Trophoblast cell (in vitro differentiated cells and primary cell): ENCODE results near the gene CHMP4B.

ENCODE experiments used
- DNase-seq, 2 donors: peaks; one replicate each; pipeline ENCODE4 v3.0.0-alpha.2; 2016
- H2AFZ ChIP-seq: 2 replicates; pipeline ENCODE4 v1.6.1; 2013; ENCODE audit warnings: low read length, moderate library complexity, mild to moderate bottlenecking; ENCODE audit not compliant: insufficient read depth, poor library complexity
- H2AK5ac ChIP-seq: 2 replicates; pipeline ENCODE4 v1.6.1; 2013; ENCODE audit warnings: mild to moderate bottlenecking, low read length
- H2BK120ac ChIP-seq: 2 replicates; pipeline ENCODE4 v1.6.1; 2013; ENCODE audit warnings: low read length, mild to moderate bottlenecking, moderate library complexity; ENCODE audit not compliant: insufficient read depth, poor library complexity
- H2BK12ac ChIP-seq: 2 replicates; pipeline ENCODE4 v1.6.1; 2013; ENCODE audit warnings: mild to moderate bottlenecking, low read length, moderate library complexity
- H2BK5ac ChIP-seq: 2 replicates; pipeline ENCODE4 v1.6.1; 2013; ENCODE audit warnings: low read length, low read depth, moderate library complexity, mild to moderate bottlenecking; ENCODE audit not compliant: poor library complexity
- H3K14ac ChIP-seq: 2 replicates; pipeline ENCODE4 v1.6.1; 2013; ENCODE audit warnings: mild to moderate bottlenecking, low read length
- H3K18ac ChIP-seq: 2 replicates; pipeline ENCODE4 v1.6.1; 2013; ENCODE audit warnings: mild to moderate bottlenecking, low read length
- H3K23ac ChIP-seq: 2 replicates; pipeline ENCODE4 v1.6.1; 2013; ENCODE audit warnings: low read length
- H3K27ac ChIP-seq: 2 replicates; pipeline ENCODE4 v1.5.1; 2013; ENCODE audit warnings: low read depth, mild to moderate bottlenecking, inconsistent platforms, low read length, moderate library complexity
- H3K27me3 ChIP-seq: 2 replicates; pipeline ENCODE4 v1.6.1; 2013; ENCODE audit warnings: inconsistent platforms, mild to moderate bottlenecking, low read length, moderate library complexity; ENCODE audit not compliant: insufficient read depth
- H3K36me3 ChIP-seq, 2 experiments: 1 replicate in 1 of 2; 2 replicates in 1 of 2; pipeline ENCODE4 v1.6.1; 2013; ENCODE audit warnings: low read length in 2 of 2, mild to moderate bottlenecking in 2 of 2, moderate library complexity in 1 of 2; ENCODE audit not compliant: insufficient read depth in 2 of 2, control insufficient read depth in 1 of 2
- H3K4ac ChIP-seq: 2 replicates; pipeline ENCODE4 v1.6.1; 2013; ENCODE audit warnings: low read depth, mild to moderate bottlenecking, low read length, moderate library complexity
- H3K4me1 ChIP-seq, 2 experiments: 1 replicate in 1 of 2; 2 replicates in 1 of 2; pipeline ENCODE4 v1.6.1; 2013; ENCODE audit warnings: low read length in 2 of 2, mild to moderate bottlenecking in 2 of 2, moderate library complexity in 1 of 2; ENCODE audit not compliant: insufficient read depth in 2 of 2, control insufficient read depth in 1 of 2
- H3K4me2 ChIP-seq: 2 replicates; pipeline ENCODE4 v1.6.1; 2013; ENCODE audit warnings: inconsistent platforms, mild to moderate bottlenecking, low read length, moderate library complexity
- H3K4me3 ChIP-seq: 2 replicates; pipeline ENCODE4 v1.5.1; 2013; ENCODE audit warnings: mild to moderate bottlenecking, low read depth, low read length, inconsistent platforms
- H3K79me1 ChIP-seq: one replicate; pipeline ENCODE4 v1.6.1; 2013; ENCODE audit warnings: low read length
- H3K79me2 ChIP-seq: 2 replicates; pipeline ENCODE4 v1.6.1; 2013; ENCODE audit warnings: low read length, mild to moderate bottlenecking; ENCODE audit not compliant: control insufficient read depth, insufficient read depth, poor library complexity
- H3K9ac ChIP-seq: 2 replicates; pipeline ENCODE4 v1.6.1; 2013; ENCODE audit warnings: mild to moderate bottlenecking, low read length
- H3K9me3 ChIP-seq: 2 replicates; pipeline ENCODE4 v1.6.1; 2013; ENCODE audit warnings: low read depth, mild to moderate bottlenecking, control low read depth, inconsistent platforms, low read length; ENCODE audit not compliant: insufficient read depth
- H4K12ac ChIP-seq: 2 replicates; pipeline ENCODE4 v1.6.1; 2013; ENCODE audit warnings: low read depth, mild to moderate bottlenecking, low read length, moderate library complexity
- H4K8ac ChIP-seq: 2 replicates; pipeline ENCODE4 v1.6.1; 2013; ENCODE audit warnings: low read depth, mild to moderate bottlenecking, low read length, moderate library complexity
- H4K91ac ChIP-seq: one replicate; pipeline ENCODE4 v1.6.1; 2013; ENCODE audit warnings: low read depth, mild to moderate bottlenecking, low read length, moderate library complexity
- WGBS: extraction: QIAGEN DNeasy Blood & Tissue Kit; methylation state at CpG from one replicate; pipeline ENCODE4 v1.1.7; 2013; ENCODE audit warnings: missing lambda C conversion rate; ENCODE audit not compliant: insufficient read length, insufficient coverage; ENCODE audit errors: extremely low coverage; 5-methylcytosine and 5-hydroxymethylcytosine counted together

Gene CHMP4B

DNA sequence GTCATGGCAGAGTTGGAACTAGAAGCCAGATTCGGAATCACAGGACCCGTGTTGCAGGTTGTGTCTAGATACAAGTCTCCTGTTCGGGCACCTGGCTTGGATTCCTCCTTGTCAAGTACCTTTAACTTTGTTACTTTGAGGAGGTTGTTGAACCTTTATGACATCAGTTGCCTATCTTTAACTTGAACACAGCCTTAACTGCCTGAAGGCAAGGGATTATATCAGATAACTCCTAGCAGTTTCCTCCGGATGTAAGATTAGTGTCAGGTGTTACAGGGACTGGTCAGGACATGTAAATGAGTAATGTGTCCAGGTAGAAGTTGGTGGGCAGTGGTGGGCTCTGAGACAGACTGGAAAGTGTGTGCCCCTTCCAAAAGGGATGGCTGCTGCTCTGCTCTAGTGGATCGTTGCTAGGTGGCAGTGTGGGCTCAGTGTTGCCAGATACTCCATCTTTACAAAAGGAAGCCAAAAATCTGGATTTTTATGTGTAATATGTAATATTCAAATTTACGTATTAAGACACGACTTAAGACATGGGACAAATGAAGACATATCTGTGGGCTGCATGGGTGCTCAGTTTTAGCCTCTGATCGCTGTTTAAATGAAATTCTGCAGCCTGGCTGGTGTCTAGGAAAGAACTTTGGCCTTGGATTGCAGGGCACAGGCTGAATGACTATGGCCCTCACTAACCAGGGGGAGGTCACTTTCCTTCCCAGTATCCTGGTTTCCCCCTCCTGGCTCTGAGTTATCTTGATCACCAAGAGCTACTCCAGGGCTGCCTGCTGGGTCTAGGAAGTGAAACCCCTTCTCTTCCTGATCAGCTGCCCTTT lies 27.1 kb downstream of the CHMP4B start:
- H3K9me3 ChIP-seq = no peaks in the 10 kb centered on the region
- no peak overlapping the region for H4K12ac ChIP-seq
- WGBS = no CpG with 5 or more reads among the region's 8 CpGs
- no peak overlapping the region for H2AFZ ChIP-seq
- peak overlapping the region; percentile 18 for H2BK12ac ChIP-seq
- H4K8ac ChIP-seq = peak overlapping the region; percentile 22
- H3K27me3 ChIP-seq = no peaks in the 10 kb centered on the region
- H2BK120ac ChIP-seq = peak overlapping the region; percentile 15
- no peak overlapping the region for H3K4me3 ChIP-seq
- no peak overlapping the region for H2BK5ac ChIP-seq
- H3K4me1 ChIP-seq = peaks cover 18 to 27% of the 10 kb centered on the region in 2 experiments
- H3K79me1 ChIP-seq = peaks cover 5% of the 10 kb centered on the region
- H2AK5ac ChIP-seq = no peak overlapping the region
- no peak overlapping the region for H3K23ac ChIP-seq
- H3K36me3 ChIP-seq = peaks cover 0 to 6% of the 10 kb centered on the region in 2 experiments
- H3K4ac ChIP-seq = peak overlapping the region; percentile 61
- peaks cover 11% of the 10 kb centered on the region for H3K79me2 ChIP-seq
- peak overlapping the region; percentile 78 for H3K18ac ChIP-seq
- H4K91ac ChIP-seq = peak overlapping the region; percentile 39
- H3K27ac ChIP-seq = no peak overlapping the region
- H3K9ac ChIP-seq = no peak overlapping the region
- H3K4me2 ChIP-seq = no peak overlapping the region
- DNase-seq = peak; percentile 38 to 59
- peak overlapping the region; percentile 24 for H3K14ac ChIP-seq

DNA sequence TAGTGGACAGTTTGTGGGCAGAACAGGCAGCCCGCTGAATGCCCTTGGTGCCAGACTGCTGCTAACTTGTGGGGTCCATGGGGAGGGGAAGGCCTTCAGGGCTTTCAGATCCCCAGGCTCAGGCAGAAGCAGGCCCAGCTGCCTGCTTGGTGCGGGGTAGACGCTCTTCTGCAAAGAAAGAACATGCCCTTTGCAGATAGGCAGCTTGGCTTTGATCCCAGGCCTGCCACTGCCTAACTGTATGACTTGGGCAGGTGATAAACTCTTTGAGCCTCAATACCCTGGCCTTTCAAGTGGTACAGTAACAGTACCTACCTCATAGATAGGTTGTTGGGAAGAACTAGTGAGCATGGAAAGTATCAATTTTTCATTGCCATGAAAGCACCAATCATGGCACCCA lies 28.4 kb downstream of the CHMP4B start:
- DNase-seq = no peak
- WGBS = no CpG with 5 or more reads among the region's 3 CpGs

DNA sequence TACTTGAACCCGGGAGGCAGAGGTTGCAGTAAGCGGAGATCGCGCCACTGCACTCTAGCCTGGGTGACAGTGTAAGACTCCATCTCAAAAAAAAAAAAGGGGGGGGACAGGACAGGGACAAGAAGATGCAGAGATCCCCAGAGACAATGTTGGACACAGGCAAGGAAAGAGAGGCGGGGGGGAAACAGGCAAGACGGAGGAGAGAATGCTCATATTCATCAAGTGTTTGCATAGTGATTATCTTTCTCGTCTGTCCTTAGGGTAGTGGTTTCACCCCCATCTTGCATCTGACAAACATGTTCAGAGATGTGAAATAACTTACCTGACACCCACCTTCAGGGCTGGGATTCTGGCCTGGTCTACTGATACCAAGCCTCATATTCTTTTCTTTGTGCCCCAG lies 29.0 kb downstream of the CHMP4B start:
- Histone ChIP-seq H3K36me3 (peaks cover 0 to 3% of the 10 kb centered on the region in 2 experiments), H2BK5ac (no peak overlapping the region), H3K4me2 (no peak overlapping the region), H4K91ac (no peak overlapping the region), H3K9me3 (no peaks in the 10 kb centered on the region), H4K12ac (no peak overlapping the region), H3K14ac (no peak overlapping the region), H3K27me3 (no peaks in the 10 kb centered on the region), H3K18ac (peak overlapping the region; percentile 33), H4K8ac (no peak overlapping the region), H3K79me1 (peaks cover 4% of the 10 kb centered on the region), H3K27ac (no peak overlapping the region), H3K79me2 (peaks cover 11% of the 10 kb centered on the region), H3K4me3 (no peak overlapping the region), H3K9ac (no peak overlapping the region), H3K4ac (no peak overlapping the region), H2AFZ (no peak overlapping the region), H2BK12ac (no peak overlapping the region), H2AK5ac (no peak overlapping the region), H3K23ac (no peak overlapping the region), H2BK120ac (no peak overlapping the region), H3K4me1 (peaks cover 17 to 30% of the 10 kb centered on the region in 2 experiments)
- no peak for DNase-seq
- WGBS = no CpG with 5 or more reads among the region's 7 CpGs

More for the DNA sequence above, 28.4 kb downstream of the CHMP4B start:
- no peak overlapping the region for H3K27ac ChIP-seq
- no peaks in the 10 kb centered on the region for H3K27me3 ChIP-seq
- H3K14ac ChIP-seq = no peak overlapping the region
- peaks cover 11% of the 10 kb centered on the region for H3K79me2 ChIP-seq
- H2BK120ac ChIP-seq = no peak overlapping the region
- no peak overlapping the region for H3K23ac ChIP-seq
- no peak overlapping the region for H3K4me3 ChIP-seq
- H3K4me2 ChIP-seq = no peak overlapping the region
- H2AFZ ChIP-seq = no peak overlapping the region
- H3K4me1 ChIP-seq = peaks cover 17 to 30% of the 10 kb centered on the region in 2 experiments
- no peak overlapping the region for H2BK12ac ChIP-seq
- H2BK5ac ChIP-seq = no peak overlapping the region
- H3K9ac ChIP-seq = no peak overlapping the region
- no peak overlapping the region for H2AK5ac ChIP-seq
- H3K18ac ChIP-seq = no peak overlapping the region
- no peak overlapping the region for H3K4ac ChIP-seq
- H3K9me3 ChIP-seq = no peaks in the 10 kb centered on the region
- no peak overlapping the region for H4K8ac ChIP-seq
- H3K79me1 ChIP-seq = peaks cover 4% of the 10 kb centered on the region
- peaks cover 0 to 6% of the 10 kb centered on the region in 2 experiments for H3K36me3 ChIP-seq
- H4K12ac ChIP-seq = no peak overlapping the region
- no peak overlapping the region for H4K91ac ChIP-seq

DNA sequence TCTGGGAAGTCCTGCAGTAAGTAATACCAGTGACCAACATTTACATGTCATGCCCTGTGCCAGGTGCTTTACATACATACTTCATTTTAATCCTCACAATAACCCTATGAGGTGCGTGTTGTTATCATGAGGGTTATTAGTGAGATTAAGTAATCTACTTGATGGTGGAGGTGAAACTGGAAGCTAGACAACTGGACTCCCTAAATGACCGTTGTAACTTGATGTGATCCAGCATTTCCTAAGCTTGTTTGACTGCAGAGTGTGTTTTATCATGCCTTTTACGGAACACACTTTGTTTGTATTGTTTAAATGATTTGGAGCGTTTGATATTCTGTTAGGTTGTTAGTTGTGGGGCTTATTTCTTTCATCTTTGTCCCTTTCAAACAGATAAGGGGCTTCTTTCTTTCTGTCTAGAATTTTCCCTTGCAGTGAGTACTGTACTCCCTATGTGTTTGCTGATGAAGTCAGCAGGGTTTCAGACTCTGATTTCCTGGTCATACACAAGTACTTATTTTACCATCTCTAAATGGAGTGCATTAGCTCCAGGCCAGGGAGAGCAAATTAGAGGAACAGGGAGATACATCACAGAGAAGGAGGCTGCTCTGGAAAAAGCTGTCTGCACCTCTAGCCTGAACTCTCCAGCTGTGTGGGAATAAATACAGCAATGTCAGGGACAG lies 29.7 kb downstream of the CHMP4B start:
- H2AFZ ChIP-seq = no peak overlapping the region
- H3K23ac ChIP-seq = no peak overlapping the region
- no peaks in the 10 kb centered on the region for H3K27me3 ChIP-seq
- H3K18ac ChIP-seq = no peak overlapping the region
- peaks cover 22 to 34% of the 10 kb centered on the region in 2 experiments for H3K4me1 ChIP-seq
- H3K4me3 ChIP-seq = no peak overlapping the region
- H2BK5ac ChIP-seq = no peak overlapping the region
- H4K91ac ChIP-seq = no peak overlapping the region
- H2BK12ac ChIP-seq = no peak overlapping the region
- H4K8ac ChIP-seq = no peak overlapping the region
- no peaks in the 10 kb centered on the region for H3K36me3 ChIP-seq
- no CpG with 5 or more reads among the region's 4 CpGs for WGBS
- no peaks in the 10 kb centered on the region for H3K9me3 ChIP-seq
- peaks cover 9% of the 10 kb centered on the region for H3K79me2 ChIP-seq
- H2BK120ac ChIP-seq = no peak overlapping the region
- peak overlapping the region; percentile 24 for H3K4ac ChIP-seq
- H4K12ac ChIP-seq = no peak overlapping the region
- H2AK5ac ChIP-seq = no peak overlapping the region
- H3K9ac ChIP-seq = no peak overlapping the region
- no peak overlapping the region for H3K14ac ChIP-seq
- peaks cover 4% of the 10 kb centered on the region for H3K79me1 ChIP-seq
- no peak for DNase-seq
- no peak overlapping the region for H3K4me2 ChIP-seq
- no peak overlapping the region for H3K27ac ChIP-seq
